GM12878 (cell line): ENCODE results near the gene SEZ6L2. TPM values are rescaled to one million over a fixed set of nuclear protein-coding genes. Genes with fewer than 3 reads are reported as not detected.

ENCODE experiments used
- ATAC-seq: fragments of 200-7000 bp; cut with Tn5 transposase; 3 replicates; pipeline ENCODE4 v1.9.1; 2020; ENCODE audit warnings: mild to moderate bottlenecking, moderate library complexity
- BruUV-seq: library from RNA; stranded (reverse); fragments of 400-500 nt; replicated peaks from 2 replicates; lab custom pipeline; 2021; lab: Mats Ljungman, UMichigan
- CTCF ChIA-PET: fragments of 300-600 bp; sonication (Branson Sonifier 250); formaldehyde crosslinking; extraction: SDS; loops from one replicate; lab custom pipeline; 2021; ENCODE audit warnings: inconsistent platforms; lab: Yijun Ruan, JAX
- POLR2A ChIA-PET: fragments of 350-600 bp; formaldehyde crosslinking; extraction: SDS; loops from one replicate; lab custom pipeline; 2021; ENCODE audit warnings: inconsistent platforms; lab: Charles Lee
- RAD21 ChIA-PET: fragments of 300-600 bp; sonication (Branson Sonifier 250); formaldehyde crosslinking; loops from one replicate; lab custom pipeline; 2023; ENCODE audit warnings: antibody characterized with exemption; ENCODE audit not compliant: unreplicated experiment; lab: Charles Lee
- SMC1A ChIA-PET: fragments of 300-600 bp; sonication (Branson Sonifier 250); formaldehyde crosslinking; loops from one replicate; lab custom pipeline; 2023; ENCODE audit not compliant: unreplicated experiment, uncharacterized antibody; lab: Charles Lee
- DNase-seq: peaks from one replicate; pipeline ENCODE4 v3.0.0-alpha.2; 2011; ENCODE audit warnings: low read depth, low spot score
- FAIRE-seq: peaks from 3 replicates; lab custom pipeline; 2011; peaks lifted over from hg19 to GRCh38; lab: Jason Lieb, UNC
- H2AFZ ChIP-seq: 2 replicates; pipeline ENCODE4 v1.6.0; 2011; ENCODE audit warnings: low read depth, low read length, control low read depth; ENCODE audit not compliant: control insufficient read depth
- H3K27ac ChIP-seq: 2 replicates; pipeline ENCODE4 v1.5.1; 2011; ENCODE audit warnings: control low read depth; ENCODE audit not compliant: control insufficient read depth, insufficient read depth
- H3K27me3 ChIP-seq, 2 experiments: replicated peaks in 1 of 2; 2 replicates each; pipeline versions ENCODE4 v1.6.0 to v1.6.1; 2011; ENCODE audit warnings: low read length in 1 of 2; ENCODE audit not compliant: control insufficient read depth in 2 of 2, insufficient read depth in 2 of 2
- H3K36me3 ChIP-seq, 2 experiments: 2 replicates each; pipeline ENCODE4 v1.5.1; 2011; ENCODE audit warnings: low read length in 1 of 2; ENCODE audit not compliant: control insufficient read depth in 2 of 2, insufficient read depth in 2 of 2
- H3K4me1 ChIP-seq: 2 replicates; pipeline ENCODE4 v1.6.1; 2011; ENCODE audit warnings: mild to moderate bottlenecking, low read length, moderate library complexity, mixed read lengths; ENCODE audit not compliant: control insufficient read depth, insufficient read depth
- H3K4me2 ChIP-seq: 2 replicates; pipeline ENCODE4 v1.6.0; 2011; ENCODE audit warnings: control low read depth; ENCODE audit not compliant: control insufficient read depth, insufficient read depth
- H3K4me3 ChIP-seq: fragments of 200-600 bp; sonication (generic); 2 replicates; pipeline ENCODE4 v1.5.1; 2016
- H3K79me2 ChIP-seq: 2 replicates; pipeline ENCODE4 v1.6.0; 2011; ENCODE audit warnings: low read length; ENCODE audit not compliant: control insufficient read depth, insufficient read depth
- H3K9ac ChIP-seq: 2 replicates; pipeline ENCODE4 v1.8.0; 2011; ENCODE audit warnings: low read length, control low read depth, mixed read lengths; ENCODE audit not compliant: control insufficient read depth, insufficient read depth
- H3K9me3 ChIP-seq: replicated peaks from 3 replicates; pipeline ENCODE4 v1.5.1; 2011; ENCODE audit warnings: mild to moderate bottlenecking, low read length; ENCODE audit not compliant: control insufficient read depth, insufficient read depth
- H4K20me1 ChIP-seq: 2 replicates; pipeline ENCODE4 v1.6.0; 2011; ENCODE audit not compliant: control insufficient read depth, insufficient read depth
- ASH2L ChIP-seq: fragments of 300-600, 200-600 bp; sonication (generic); IDR thresholded peaks from 2 replicates; pipeline ENCODE4 v1.6.1; 2017; ENCODE audit warnings: low read depth, mild to moderate bottlenecking, borderline replicate concordance
- BACH1 ChIP-seq: fragments of 450-650 bp; IDR thresholded peaks from 2 replicates; pipeline ENCODE4 v1.6.1; 2017; ENCODE audit warnings: mild to moderate bottlenecking, borderline replicate concordance
- BRCA1 ChIP-seq: IDR thresholded peaks from 2 replicates; pipeline ENCODE4 v1.6.1; 2011; ENCODE audit warnings: low read depth, low read length, improper control_type of control experiment
- CBX3 ChIP-seq: fragments of 200-600 bp; sonication (generic); IDR thresholded peaks from 2 replicates; pipeline ENCODE4 v1.6.1; 2016; ENCODE audit warnings: low read depth, borderline replicate concordance
- EP300 ChIP-seq, 2 experiments: fragments of 150-350 bp in 1 of 2; IDR thresholded peaks; 2 replicates each; pipeline ENCODE4 v1.6.1; 2011 to 2012; ENCODE audit warnings: low read depth in 2 of 2, low read length in 2 of 2, borderline replicate concordance in 1 of 2, improper control_type of control experiment in 1 of 2, inconsistent platforms in 1 of 2; ENCODE audit not compliant: control insufficient read depth in 1 of 2
- EZH2 ChIP-seq: IDR thresholded peaks from 2 replicates; pipeline ENCODE4 v1.6.1; 2012; ENCODE audit warnings: low read depth, mild to moderate bottlenecking, control low read depth, inconsistent platforms, low read length, borderline replicate concordance; ENCODE audit not compliant: control insufficient read depth
- FOS ChIP-seq: IDR thresholded peaks from 3 replicates; pipeline ENCODE4 v1.6.1; 2011; ENCODE audit warnings: borderline replicate concordance; ENCODE audit not compliant: insufficient read length; ENCODE audit errors: extremely low read depth
- MLLT1 ChIP-seq: fragments of 450-650 bp; IDR thresholded peaks from 2 replicates; pipeline ENCODE4 v1.6.1; 2016; ENCODE audit warnings: mild to moderate bottlenecking
- PAX5 ChIP-seq: IDR thresholded peaks from 2 replicates; pipeline ENCODE4 v1.6.1; 2011; ENCODE audit warnings: low read depth, low read length, borderline replicate concordance
- RB1 ChIP-seq: fragments of 450-650 bp; formaldehyde crosslinking; IDR thresholded peaks from 2 replicates; pipeline ENCODE4 v1.6.1; 2017; ENCODE audit warnings: mild to moderate bottlenecking, borderline replicate concordance
- SIN3A ChIP-seq: IDR thresholded peaks from 2 replicates; pipeline ENCODE4 v1.6.1; 2012; ENCODE audit warnings: low read depth, low read length, improper control_type of control experiment
- SMARCA5 ChIP-seq: fragments of 450-650 bp; IDR thresholded peaks from 2 replicates; pipeline ENCODE4 v1.6.1; 2017; ENCODE audit warnings: mild to moderate bottlenecking
- SP1 ChIP-seq: IDR thresholded peaks from one replicate; pipeline ENCODE4 v1.6.1; 2011; ENCODE audit warnings: low read depth, low read length
- YBX1 ChIP-seq: fragments of 450-650 bp; IDR thresholded peaks from 2 replicates; pipeline ENCODE4 v1.6.1; 2016; ENCODE audit warnings: antibody characterized with exemption
- ZBTB33 ChIP-seq: fragments of 450-650 bp; IDR thresholded peaks from 2 replicates; pipeline ENCODE4 v1.6.1; 2017; ENCODE audit warnings: mild to moderate bottlenecking
- ZZZ3 ChIP-seq: IDR thresholded peaks from 2 replicates; pipeline ENCODE4 v1.6.1; 2011; ENCODE audit warnings: low read depth; ENCODE audit not compliant: control insufficient read depth, insufficient read length
- WGBS: methylation state at CpG from one replicate; pipeline ENCODE4 v1.1.6; 2016; ENCODE audit warnings: low lambda C conversion rate; ENCODE audit not compliant: insufficient replicate concordance, insufficient coverage; ENCODE audit errors: missing lambda C conversion rate; 5-methylcytosine and 5-hydroxymethylcytosine counted together
- in situ Hi-C: fragments of 300-500 bp; cut with MboI; formaldehyde crosslinking; loops from 9 replicates; pipeline ENCODE4 v1.14.3; 2018; ENCODE audit warnings: mixed read lengths
- intact Hi-C: fragments of 100-400 bp; cut with micrococcal nuclease; formaldehyde crosslinking; loops from one replicate; pipeline ENCODE4 v1.14.2; 2022; ENCODE audit not compliant: unreplicated experiment
- polyA plus RNA-seq, 11 experiments: library from polyadenylated mRNA; depleted of rRNA in 4 of 11; unstranded in 6 of 11; stranded (reverse) in 5 of 11; fragments of >200 nt; fragmentation: Nextera tagmentation in 4 of 11; fragmentation: Illumina TruSeq in 1 of 11; extraction: Ambion mirVana in 4 of 11; extraction: Trizol in 1 of 11; gene quantifications; 1 replicate in 1 of 11; 2 replicates in 10 of 11; pipeline versions ENCODE4 v1.2.1 to v1.2.3, GENCODE V29; 2011 to 2016; ENCODE audit warnings: inconsistent platforms in 2 of 11, missing spikeins in 2 of 11, low read depth in 1 of 11
- total RNA-seq, 4 experiments: library from RNA; depleted of rRNA in 3 of 4; stranded (reverse); fragments of >200 nt in 3 of 4; fragmentation: Illumina TruSeq in 1 of 4; extraction: Trizol in 1 of 4; gene quantifications; 2 replicates each; pipeline versions ENCODE4 v1.2.1 to v1.2.3, GENCODE V29; 2013 to 2021

The SEZ6L2 gene
- total and polyA plus RNA-seq, 10 of the 15 experiments (the other 5 are each of a cell fraction or from before 2014, with no cell fraction given): 0.06 to 0.49 TPM; not detected in 8

- POLR2A ChIA-PET: interaction anchor here (0.5 to 1.2 kb wide), 2 partner anchors 16 to 154 kb away, joined by 3 read pairs; no protein-coding TSS in a partner anchor
- BruUV-seq: no TSS peak
- no peak for TF ChIP-seq EP300 (IDR thresholded peaks at IDR 0.05; ENCODE audit: borderline replicate concordance in 1 of 2, control insufficient read depth in 1 of 2, low read depth in 2 of 2, low read length in 2 of 2)
- no peak for TF ChIP-seq CBX3
- no peak for TF ChIP-seq ZBTB33
- no peak for TF ChIP-seq EZH2
- TF ChIP-seq FOS: no peak
- TF ChIP-seq SIN3A: peak; percentile 50; the same call in 1 of the 2 replicates
- no peak for TF ChIP-seq SP1
- TF ChIP-seq MLLT1: no peak
- TF ChIP-seq SMARCA5: no peak
- TF ChIP-seq YBX1: no peak
- peak; percentile 70; the same call in 1 of the 2 replicates for TF ChIP-seq RB1
- TF ChIP-seq ASH2L: no peak
- TF ChIP-seq BRCA1: no peak
- TF ChIP-seq BACH1: peak; percentile 48; the same call in 1 of the 2 replicates
- TF ChIP-seq PAX5: no peak
- no peak for TF ChIP-seq ZZZ3
- TF ChIP-seq, all 136 proteins: peak for 3
Observed at GRCh38 chr16:29900102-29900887, 945 bp upstream of the SEZ6L2 start, which contains the start of gene ASPHD1. ASPHD1 (plus strand) TSS chr16:29900488; CDS start chr16:29900972, 484 bp downstream.

More at GRCh38 chr16:29900102-29900887, 945 bp upstream of the SEZ6L2 start, which contains the start of gene ASPHD1:
- 2% methylated on average over 22 of the region's 67 CpGs for WGBS
- RAD21 ChIA-PET: interaction anchor here (0.6 to 1.6 kb wide), 2 partner anchors 83 to 132 kb away, joined by 3 to 5 read pairs; no protein-coding TSS in a partner anchor
- Histone ChIP-seq H3K9ac (no peak within 1 kb of the TSS), H3K27me3 (no peaks in the 10 kb centered on the region; a peak in 1 of 4 replicates), H3K4me1 (peaks cover 3% of the 10 kb centered on the region; the same call in 1 of the 2 replicates), H3K79me2 (no peaks in the 10 kb centered on the region), H3K4me3 (peak within 1 kb of the TSS; percentile 83), H3K9me3 (no peaks in the 10 kb centered on the region), H2AFZ (peak within 1 kb of the TSS; percentile 80), H4K20me1 (no peaks in the 10 kb centered on the region), H3K4me2 (peak within 1 kb of the TSS; percentile 90), H3K27ac (no peak within 1 kb of the TSS), H3K36me3 (no peaks in the 10 kb centered on the region)
- DNase-seq: no peak
- SMC1A ChIA-PET: interaction anchor here (0.8 kb wide), 2 partner anchors 16 to 62 kb away, joined by 3 to 4 read pairs; partner anchors contain the start of gene TMEM219
- FAIRE-seq: no peak
- CTCF ChIA-PET: interaction anchor here (1.1 kb wide), 1 partner anchor 155 kb away, joined by 3 read pairs; no protein-coding TSS in a partner anchor
- intact Hi-C loops (loop anchor here (10.0 kb wide), 1 partner anchor 125 kb away; the partner anchor contains the start of gene C16orf92), in situ Hi-C loops (no loop called here)
- peak; percentile 91 for ATAC-seq
